ENCODE measurements around the gene MYO15B. TPM values are rescaled to one million over a fixed set of nuclear protein-coding genes. Genes with fewer than 3 reads are reported as not detected.

The MYO15B gene
- total RNA-seq, 2 experiments from 2014 or later, result 24.6 to 29.7 TPM

DNA sequence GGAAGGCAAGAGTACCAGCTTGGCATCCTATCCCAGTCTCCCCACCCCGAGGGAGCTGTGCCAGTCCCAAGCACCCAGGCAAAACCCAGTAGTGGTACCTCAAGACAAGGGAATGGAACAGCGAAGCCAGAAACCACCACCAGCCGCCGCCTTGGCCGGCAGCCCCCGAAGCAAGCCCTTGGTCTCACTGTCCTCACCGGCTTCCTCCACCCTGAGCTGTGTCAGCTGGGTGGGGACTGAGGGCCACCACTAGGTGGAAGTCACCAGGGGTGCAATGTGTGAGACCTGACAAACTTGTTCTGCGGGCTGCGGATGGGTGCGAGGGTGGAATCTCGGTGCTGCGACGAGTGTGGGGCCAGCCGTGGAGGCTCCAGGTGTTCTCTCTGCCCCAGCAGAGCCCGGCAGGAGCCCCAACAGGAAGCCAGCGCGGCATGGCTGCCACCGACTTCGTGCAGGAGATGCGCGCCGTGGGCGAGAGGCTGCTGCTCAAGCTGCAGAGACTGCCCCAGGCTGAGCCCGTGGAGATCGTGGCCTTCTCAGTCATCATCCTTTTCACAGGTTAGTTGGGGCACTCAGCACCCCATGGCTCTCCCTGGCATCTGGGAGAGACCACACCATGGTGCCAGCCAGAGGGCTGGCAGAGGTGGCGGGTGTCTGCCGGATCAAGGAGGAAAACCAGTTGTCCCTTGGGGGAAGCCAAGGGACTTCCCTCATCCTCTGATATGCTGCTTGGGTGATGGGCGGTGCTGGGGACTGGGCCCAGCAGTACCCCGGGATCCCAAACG lies 52.4 kb downstream of the MYO15B start:
- H3K4me3 Mint-ChIP-seq, result no peak overlapping the region
- H3K4me1 Mint-ChIP-seq (ENCODE audit: low read depth), result no peaks in the 10 kb centered on the region
- H3K9me3 Mint-ChIP-seq, result no peaks in the 10 kb centered on the region

DNA sequence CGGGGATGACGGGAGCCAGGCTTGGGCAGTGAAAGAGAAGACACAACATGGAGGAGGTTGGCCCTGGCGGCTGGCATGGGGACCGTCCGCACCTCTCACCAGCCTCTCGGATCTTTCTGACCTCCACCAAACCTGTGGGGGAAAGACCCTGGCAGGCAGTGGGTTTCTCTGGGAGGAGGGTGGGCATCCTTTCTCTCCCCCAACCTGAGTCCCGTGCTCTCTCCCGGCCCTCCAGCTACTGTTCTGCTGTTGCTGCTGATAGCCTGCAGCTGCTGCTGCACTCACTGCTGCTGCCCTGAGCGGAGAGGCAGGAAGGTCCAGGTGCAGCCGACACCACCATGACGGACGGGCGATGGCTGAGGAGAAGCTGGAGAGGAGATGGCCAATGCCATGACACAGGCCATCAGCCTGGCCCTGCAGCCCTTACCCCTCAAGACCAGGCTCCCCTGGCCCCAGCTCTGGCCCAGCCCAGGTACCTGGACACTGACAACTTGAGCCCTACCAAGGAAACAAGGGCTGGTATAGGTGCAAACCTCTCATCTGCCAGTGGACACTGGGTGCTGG lies 53.0 kb downstream of the MYO15B start:
- H3K4me3 Mint-ChIP-seq, result no peak overlapping the region
- no peaks in the 10 kb centered on the region for H3K27me3 Mint-ChIP-seq (ENCODE audit: low read depth)
- CTCF ChIA-PET, result interaction anchor here (0.8 to 1.4 kb wide), 3 partner anchors 12 to 107 kb away, joined by 3 to 7 read pairs (median 4); no protein-coding TSS in a partner anchor
- H3K27ac Mint-ChIP-seq, result no peak overlapping the region
- H3K4me1 Mint-ChIP-seq (ENCODE audit: low read depth), result no peaks in the 10 kb centered on the region
- H3K9me3 Mint-ChIP-seq, result no peaks in the 10 kb centered on the region
- DNase-seq, result no peak
- intact Hi-C loops (cut with micrococcal nuclease), result no loop called here
- H3K36me3 Mint-ChIP-seq (ENCODE audit: low read depth), result no peaks in the 10 kb centered on the region

More for the DNA sequence above, 52.4 kb downstream of the MYO15B start:
- CTCF ChIA-PET, result interaction anchor here (0.5 kb wide), 1 partner anchor 210 kb away, joined by 3 read pairs; no protein-coding TSS in a partner anchor
- H3K27me3 Mint-ChIP-seq (ENCODE audit: low read depth), result no peaks in the 10 kb centered on the region
- intact Hi-C loops (cut with micrococcal nuclease), result no loop called here
- no peaks in the 10 kb centered on the region for H3K36me3 Mint-ChIP-seq (ENCODE audit: low read depth)
- H3K27ac Mint-ChIP-seq, result no peak overlapping the region
- no peak for DNase-seq

DNA sequence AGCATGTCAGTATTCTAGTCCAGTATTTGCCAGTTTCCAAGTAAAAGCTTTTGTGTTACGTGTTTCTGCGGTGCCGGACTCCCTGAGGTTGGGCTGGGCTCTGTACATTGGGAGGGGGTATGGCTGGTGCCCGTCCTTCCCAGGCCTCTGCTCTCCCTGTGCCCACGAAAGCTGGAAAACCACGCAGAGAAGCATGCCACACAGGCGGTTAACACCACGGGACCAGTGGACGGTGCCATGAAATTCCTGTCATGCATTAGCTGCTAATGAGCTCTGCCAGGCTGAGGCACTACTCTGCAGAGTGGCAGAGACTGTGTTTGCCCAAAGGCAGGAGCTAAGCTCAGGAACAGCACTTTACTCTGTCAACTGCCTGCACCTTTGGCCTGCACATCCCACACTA lies 53.7 kb downstream of the MYO15B start:
- Mint-ChIP-seq H3K27ac (no peak overlapping the region), H3K4me1 (ENCODE audit: low read depth) (peaks cover 4% of the 10 kb centered on the region), H3K4me3 (no peak overlapping the region), H3K27me3 (ENCODE audit: low read depth) (no peaks in the 10 kb centered on the region), H3K36me3 (ENCODE audit: low read depth) (no peaks in the 10 kb centered on the region), H3K9me3 (no peaks in the 10 kb centered on the region)
- intact Hi-C loops (cut with micrococcal nuclease), result no loop called here
- no peak for DNase-seq
- CTCF ChIA-PET, result interaction anchor here (0.8 to 1.4 kb wide), 4 partner anchors 8 to 106 kb away, joined by 3 to 7 read pairs (median 4); partner anchors contain the start of gene SMIM5

DNA sequence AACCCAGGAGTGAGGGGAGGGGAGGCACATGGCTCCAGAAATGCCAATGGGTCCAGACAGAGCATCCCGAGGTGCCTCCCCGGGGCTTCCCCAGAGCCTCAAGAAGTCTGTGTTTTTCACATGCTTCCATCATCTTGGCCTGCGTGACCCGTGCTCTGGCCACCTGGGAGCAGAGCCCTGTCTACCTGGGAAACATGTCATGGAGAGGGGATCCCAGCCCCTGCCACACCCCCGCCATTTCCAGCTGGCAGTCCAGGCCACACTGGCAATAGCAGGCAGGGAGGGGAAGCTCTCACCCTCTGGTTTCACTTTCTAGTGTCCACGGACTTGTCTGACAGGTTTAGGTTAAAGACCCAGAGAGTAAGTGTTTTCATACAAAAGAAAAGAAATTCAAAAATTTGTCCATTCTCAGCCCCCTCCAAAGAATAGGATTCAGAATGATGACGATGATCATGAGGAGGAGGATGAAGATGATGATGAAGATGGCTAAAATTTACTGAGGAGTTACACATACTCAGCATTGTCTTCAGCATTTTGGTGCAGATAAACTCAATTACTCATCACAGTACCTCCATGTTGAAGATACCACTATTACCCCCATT lies 54.7 kb downstream of the MYO15B start:
- Mint-ChIP-seq H3K27me3 (ENCODE audit: low read depth) (no peaks in the 10 kb centered on the region), H3K36me3 (ENCODE audit: low read depth) (no peaks in the 10 kb centered on the region), H3K4me3 (no peak overlapping the region), H3K9me3 (no peaks in the 10 kb centered on the region), H3K27ac (no peak overlapping the region), H3K4me1 (ENCODE audit: low read depth) (peaks cover 4% of the 10 kb centered on the region)
- intact Hi-C loops (cut with micrococcal nuclease), result no loop called here
- CTCF ChIA-PET, result interaction anchor here (1.2 to 1.4 kb wide), 2 partner anchors 9 to 105 kb away, joined by 4 to 7 read pairs; partner anchors contain the start of gene SMIM5
- no peak for DNase-seq

DNA sequence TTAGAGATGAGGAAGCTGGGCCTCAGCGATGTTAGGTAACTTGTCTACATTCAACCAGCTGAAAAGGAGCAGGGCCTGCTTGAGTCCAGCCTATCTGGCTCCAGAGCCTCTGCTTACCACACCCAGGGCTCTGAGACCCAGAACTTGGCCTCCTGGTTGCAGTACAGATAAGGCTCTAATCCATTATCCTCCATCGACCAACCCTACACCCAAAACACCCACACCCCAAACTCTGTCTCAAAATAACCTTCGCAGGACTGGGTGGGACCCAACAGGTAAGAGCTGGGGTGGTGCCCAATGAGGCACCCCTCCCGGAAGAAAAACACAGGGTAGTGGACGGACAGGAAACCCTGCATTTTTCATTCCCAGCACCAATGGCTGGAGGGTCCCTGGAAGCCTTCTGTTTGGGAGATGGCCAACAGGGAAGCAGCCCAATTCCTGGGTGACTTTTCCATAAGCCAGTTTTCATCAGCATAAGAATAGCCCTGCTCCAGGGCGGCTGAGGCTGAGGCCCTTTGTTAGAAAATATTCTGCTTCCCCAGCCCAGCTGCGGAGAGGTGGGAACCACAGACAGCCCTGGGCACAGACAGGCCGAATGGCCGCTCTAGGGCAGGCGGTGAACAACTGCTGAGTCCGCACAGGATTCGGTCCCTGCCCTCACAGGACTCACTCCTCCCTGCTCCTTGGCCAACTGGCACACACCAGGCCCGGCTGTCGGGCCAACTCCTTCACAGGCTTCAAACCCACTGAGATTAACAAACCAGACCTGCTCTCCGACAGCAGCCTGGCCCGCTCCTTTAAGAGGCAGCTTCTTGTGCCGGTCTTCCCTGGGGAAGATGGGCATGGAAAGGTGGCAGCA lies 55.4 kb downstream of the MYO15B start:
- Mint-ChIP-seq H3K27me3 (ENCODE audit: low read depth) (no peaks in the 10 kb centered on the region), H3K36me3 (ENCODE audit: low read depth) (no peaks in the 10 kb centered on the region), H3K27ac (no peak overlapping the region), H3K4me3 (no peak overlapping the region), H3K9me3 (no peaks in the 10 kb centered on the region), H3K4me1 (ENCODE audit: low read depth) (peaks cover 4% of the 10 kb centered on the region)
- no peak for DNase-seq
- CTCF ChIA-PET, result interaction anchor here (3.9 kb wide), 1 partner anchor 11 kb away, joined by 10 read pairs; no protein-coding TSS in a partner anchor
- intact Hi-C loops (cut with micrococcal nuclease), result no loop called here

DNA sequence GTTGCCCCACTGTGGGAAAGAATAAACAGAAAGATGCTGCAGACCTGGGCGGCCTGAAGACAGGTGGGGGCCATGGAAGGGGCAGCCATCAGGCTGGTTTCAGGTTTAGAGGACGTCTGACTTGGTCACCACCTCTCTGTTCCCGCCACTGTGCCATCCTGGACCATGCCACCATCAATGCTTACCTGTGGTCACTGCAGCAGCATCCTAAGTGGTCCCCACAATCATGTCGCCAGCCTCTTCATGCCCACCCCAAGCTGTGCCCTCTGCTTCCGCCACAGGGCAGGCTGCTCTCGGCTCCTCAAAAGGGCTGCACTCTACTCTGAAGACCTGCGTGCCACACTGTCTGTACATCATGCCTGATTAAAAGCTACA lies 56.0 kb downstream of the MYO15B start:
- Mint-ChIP-seq H3K9me3 (no peaks in the 10 kb centered on the region), H3K4me1 (ENCODE audit: low read depth) (peaks cover 4% of the 10 kb centered on the region), H3K27me3 (ENCODE audit: low read depth) (no peaks in the 10 kb centered on the region), H3K4me3 (no peak overlapping the region), H3K36me3 (ENCODE audit: low read depth) (no peaks in the 10 kb centered on the region), H3K27ac (no peak overlapping the region)
- CTCF ChIA-PET, result interaction anchor here (0.6 to 3.9 kb wide), 4 partner anchors 10 to 104 kb away, joined by 3 to 10 read pairs (median 6); partner anchors contain the start of gene SMIM5
- intact Hi-C loops (cut with micrococcal nuclease), result no loop called here
- DNase-seq, result no peak

DNA sequence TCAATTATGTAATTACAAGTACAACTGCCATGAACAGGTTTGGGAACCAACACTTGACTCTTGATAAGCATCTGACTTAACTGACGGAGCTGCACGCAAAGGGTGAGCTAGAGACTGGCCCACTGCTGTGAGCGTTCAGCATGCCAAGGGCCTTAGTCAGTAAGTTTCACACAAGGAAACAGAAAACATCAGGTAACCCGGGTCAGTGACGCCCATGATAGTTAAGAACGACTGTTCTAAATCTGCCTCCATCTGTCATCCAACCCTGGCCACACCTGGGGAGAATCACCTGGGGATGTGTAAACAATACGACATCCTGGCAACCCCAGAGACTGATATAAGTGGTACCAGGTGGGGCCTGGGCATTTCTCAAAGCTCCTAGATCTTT lies 57.9 kb downstream of the MYO15B start:
- DNase-seq, result no peak
- Mint-ChIP-seq H3K27me3 (ENCODE audit: low read depth) (no peaks in the 10 kb centered on the region), H3K36me3 (ENCODE audit: low read depth) (peaks cover 9% of the 10 kb centered on the region), H3K9me3 (no peaks in the 10 kb centered on the region), H3K4me1 (ENCODE audit: low read depth) (peaks cover 4% of the 10 kb centered on the region), H3K27ac (peak overlapping the region; percentile 46), H3K4me3 (no peak overlapping the region)
- intact Hi-C loops (cut with micrococcal nuclease), result no loop called here
- CTCF ChIA-PET, result interaction anchor here (0.7 to 3.9 kb wide), 4 partner anchors 12 to 108 kb away, joined by 3 to 10 read pairs (median 6); partner anchors contain the start of gene SMIM5

DNA sequence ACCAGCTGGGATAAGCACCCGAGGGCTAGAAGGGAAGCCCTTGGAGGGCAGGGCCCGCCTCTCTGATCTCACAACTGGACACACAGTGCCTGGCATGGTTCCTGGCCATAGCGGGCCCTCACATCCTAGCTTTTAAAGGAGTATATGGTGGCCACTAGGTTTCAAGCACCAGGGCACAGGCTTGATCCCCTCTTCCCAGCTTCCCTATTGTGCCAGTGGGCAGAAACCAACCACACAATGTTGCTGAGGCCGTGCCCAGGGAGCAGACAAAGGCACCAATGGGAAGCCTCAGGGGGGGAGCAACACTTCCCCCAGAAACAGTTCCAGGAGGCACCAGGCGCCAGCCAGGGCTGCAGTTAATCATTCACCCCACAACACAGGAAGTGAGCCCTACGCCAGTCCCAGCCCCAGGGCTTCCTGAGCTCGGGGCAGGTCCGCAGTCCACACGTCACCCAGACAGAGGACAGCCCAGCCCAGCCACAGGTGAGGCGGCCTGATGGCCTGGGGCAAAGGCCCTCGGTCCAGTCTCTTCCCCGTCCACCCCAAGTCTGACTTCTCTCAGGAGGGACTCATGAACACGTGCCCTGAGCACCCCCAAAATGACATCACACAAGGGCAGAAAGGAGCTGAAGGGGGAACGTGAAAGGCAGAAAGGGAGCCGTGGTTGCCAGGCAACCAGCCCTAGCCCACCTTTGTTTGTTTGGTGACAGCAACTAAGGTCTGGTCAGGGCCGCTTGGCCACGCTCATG lies 58.5 kb downstream of the MYO15B start:
- H3K27me3 Mint-ChIP-seq (ENCODE audit: low read depth), result no peaks in the 10 kb centered on the region
- peaks cover 13% of the 10 kb centered on the region for H3K36me3 Mint-ChIP-seq (ENCODE audit: low read depth)
- intact Hi-C loops (cut with micrococcal nuclease), result no loop called here
- no peaks in the 10 kb centered on the region for H3K9me3 Mint-ChIP-seq
- CTCF ChIA-PET, result interaction anchor here (0.6 to 3.9 kb wide), 7 partner anchors 12 to 473 kb away, joined by 3 to 10 read pairs (median 3); partner anchors contain the start of gene SMIM5
- H3K27ac Mint-ChIP-seq, result no peak overlapping the region
- H3K4me1 Mint-ChIP-seq (ENCODE audit: low read depth), result peaks cover 4% of the 10 kb centered on the region
- no peak overlapping the region for H3K4me3 Mint-ChIP-seq
- no peak for DNase-seq

DNA sequence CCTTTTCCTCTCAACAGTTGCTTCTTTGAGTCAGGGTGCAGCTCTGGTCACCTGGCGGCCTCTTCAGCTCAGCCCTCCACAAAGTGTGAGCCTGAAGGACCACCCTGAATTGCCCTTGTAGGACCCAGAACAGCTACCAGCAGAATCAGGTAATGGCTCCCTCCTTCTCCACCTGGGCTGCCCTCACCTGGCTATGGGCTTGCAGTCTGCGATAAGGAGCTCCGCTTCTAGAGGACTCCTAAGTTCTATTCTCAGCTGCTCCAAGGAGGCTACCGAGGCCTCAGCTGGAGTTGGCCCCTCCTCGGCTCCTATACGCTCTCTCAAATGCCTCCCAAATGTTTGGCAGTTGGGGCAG lies 59.0 kb downstream of the MYO15B start:
- Mint-ChIP-seq H3K27me3 (ENCODE audit: low read depth) (no peaks in the 10 kb centered on the region), H3K4me3 (no peak overlapping the region), H3K27ac (no peak overlapping the region), H3K36me3 (ENCODE audit: low read depth) (peaks cover 14% of the 10 kb centered on the region), H3K4me1 (ENCODE audit: low read depth) (peaks cover 4% of the 10 kb centered on the region), H3K9me3 (no peaks in the 10 kb centered on the region)
- CTCF ChIA-PET, result interaction anchor here (0.6 to 3.9 kb wide), 5 partner anchors 14 to 473 kb away, joined by 3 to 10 read pairs (median 3); no protein-coding TSS in a partner anchor
- intact Hi-C loops (cut with micrococcal nuclease), result no loop called here
- DNase-seq, result no peak

DNA sequence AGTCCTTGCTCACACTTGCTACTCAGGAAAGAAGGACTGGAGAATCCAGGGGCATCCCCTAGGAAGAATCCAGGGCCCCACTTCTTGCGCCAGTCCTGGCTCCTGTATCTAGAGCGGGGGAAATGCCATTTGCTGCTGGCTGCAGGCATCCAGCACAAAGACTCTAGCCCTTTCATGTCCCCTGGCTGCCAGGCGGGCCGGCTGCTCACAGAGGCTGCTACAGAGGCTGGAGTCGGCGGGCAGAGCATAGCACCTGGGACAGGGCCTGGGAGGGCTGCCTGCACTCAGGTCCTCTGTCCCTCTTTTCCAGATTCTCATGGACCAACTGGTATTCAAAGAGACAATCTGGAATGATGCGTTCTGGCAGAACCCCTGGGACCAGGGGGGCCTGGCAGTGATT lies 59.5 kb downstream of the MYO15B start:
- Mint-ChIP-seq H3K36me3 (ENCODE audit: low read depth) (peaks cover 14% of the 10 kb centered on the region), H3K4me1 (ENCODE audit: low read depth) (peaks cover 4% of the 10 kb centered on the region), H3K27ac (no peak overlapping the region), H3K4me3 (no peak overlapping the region), H3K27me3 (ENCODE audit: low read depth) (no peaks in the 10 kb centered on the region), H3K9me3 (no peaks in the 10 kb centered on the region)
- CTCF ChIA-PET, result interaction anchor here (0.9 to 3.9 kb wide), 2 partner anchors 15 to 101 kb away, joined by 4 to 10 read pairs; no protein-coding TSS in a partner anchor
- no peak for DNase-seq
- intact Hi-C loops (cut with micrococcal nuclease), result no loop called here

DNA sequence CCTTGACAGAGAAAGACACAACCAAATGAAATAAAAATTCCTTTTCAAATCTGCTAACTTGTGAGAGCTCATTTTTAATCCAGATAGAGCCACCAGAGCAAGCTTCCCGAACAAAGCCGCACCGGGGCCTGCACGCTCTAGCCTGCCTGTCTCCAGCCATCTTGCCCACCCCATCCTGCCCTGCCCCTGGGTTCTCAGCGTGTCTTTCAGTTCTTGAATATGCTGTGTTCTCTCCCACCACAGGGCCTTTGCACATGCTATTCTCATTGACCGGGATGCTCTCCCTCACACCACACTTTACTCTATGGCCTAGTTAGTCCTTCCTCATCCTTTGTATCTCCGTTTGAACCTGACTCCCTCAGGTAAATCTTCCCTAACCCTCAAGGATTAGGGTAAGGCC lies 60.3 kb downstream of the MYO15B start:
- no peak overlapping the region for H3K27ac Mint-ChIP-seq
- H3K27me3 Mint-ChIP-seq (ENCODE audit: low read depth), result no peaks in the 10 kb centered on the region
- no peaks in the 10 kb centered on the region for H3K9me3 Mint-ChIP-seq
- CTCF ChIA-PET, result interaction anchor here (1.0 kb wide), 1 partner anchor 101 kb away, joined by 4 read pairs; no protein-coding TSS in a partner anchor
- intact Hi-C loops (cut with micrococcal nuclease), result no loop called here
- no peak overlapping the region for H3K4me3 Mint-ChIP-seq
- H3K4me1 Mint-ChIP-seq (ENCODE audit: low read depth), result peaks cover 4% of the 10 kb centered on the region
- DNase-seq, result no peak
- H3K36me3 Mint-ChIP-seq (ENCODE audit: low read depth), result peaks cover 16% of the 10 kb centered on the region

Data from activated naive CD4-positive, alpha-beta T cell treated with anti-CD3 and anti-CD28 coated beads for 36 hours (primary cell).